OCI-LY1 (cell line): ENCODE results near the gene CHST11.

Experiments
- H2AFZ ChIP-seq: fragments of 200-600 bp; sonication (generic), shearing (Covaris generic); 2 replicates; pipeline ENCODE4 v1.6.0; 2014; ENCODE audit warnings: antibody characterized with exemption, mild to moderate bottlenecking, low read length
- H3F3A ChIP-seq: fragments of 200-600 bp; sonication (generic), shearing (Covaris generic); 2 replicates; pipeline ENCODE4 v1.6.0; 2014; ENCODE audit warnings: mild to moderate bottlenecking, antibody characterized with exemption, low read length, moderate library complexity; ENCODE audit not compliant: insufficient read depth
- H3K27ac ChIP-seq: fragments of 200-600 bp; sonication (generic); 2 replicates; pipeline ENCODE4 v1.5.1; 2014; ENCODE audit warnings: low read length, mixed run types, mild to moderate bottlenecking, low read depth; ENCODE audit not compliant: poor library complexity, severe bottlenecking
- H3K27me3 ChIP-seq: fragments of 200-600 bp; sonication (generic); 2 replicates; pipeline ENCODE4 v1.6.0; 2014; ENCODE audit warnings: antibody characterized with exemption, mild to moderate bottlenecking, low read length, moderate library complexity; ENCODE audit not compliant: insufficient read depth
- H3K36me3 ChIP-seq: fragments of 200-600 bp; sonication (generic); 2 replicates; pipeline ENCODE4 v1.6.1; 2014; ENCODE audit warnings: mild to moderate bottlenecking, antibody characterized with exemption, low read length, moderate library complexity, mixed read lengths; ENCODE audit not compliant: insufficient read depth
- H3K4me1 ChIP-seq: fragments of 200-600 bp; sonication (generic); 2 replicates; pipeline ENCODE4 v1.5.1; 2014; ENCODE audit warnings: mild to moderate bottlenecking, low read length, moderate library complexity; ENCODE audit not compliant: insufficient read depth, severe bottlenecking
- H3K4me2 ChIP-seq: fragments of 200-600 bp; sonication (generic), shearing (Covaris generic); 2 replicates; pipeline ENCODE4 v1.6.1; 2014; ENCODE audit warnings: low read length
- H3K4me3 ChIP-seq: fragments of 200-600 bp; sonication (generic); 2 replicates; pipeline ENCODE4 v1.5.1; 2014; ENCODE audit warnings: low read length, low read depth, mild to moderate bottlenecking, mixed read lengths; ENCODE audit not compliant: poor library complexity, severe bottlenecking
- H3K79me2 ChIP-seq: fragments of 200-600 bp; shearing (Covaris generic); 2 replicates; pipeline ENCODE4 v1.6.1; 2016; ENCODE audit warnings: mixed run types, low read length, mixed read lengths; ENCODE audit not compliant: insufficient read depth
- H3K9ac ChIP-seq: fragments of 200-600 bp; sonication (generic), shearing (Covaris generic); 2 replicates; pipeline ENCODE4 v1.6.1; 2014; ENCODE audit warnings: mild to moderate bottlenecking, low read length, mixed read lengths
- H3K9me2 ChIP-seq: fragments of 200-600 bp; sonication (generic), shearing (Covaris generic); 2 replicates; pipeline ENCODE4 v1.6.1; 2014; ENCODE audit warnings: low read depth, mild to moderate bottlenecking, low read length, mixed read lengths
- H3K9me3 ChIP-seq: fragments of 200-600 bp; shearing (Covaris generic); 2 replicates; pipeline ENCODE4 v1.6.1; 2014; ENCODE audit warnings: low read length, mixed read lengths
- H4K20me1 ChIP-seq: fragments of 200-600 bp; sonication (generic), shearing (Covaris generic); 2 replicates; pipeline ENCODE4 v1.6.0; 2016; ENCODE audit warnings: mild to moderate bottlenecking, low read length; ENCODE audit not compliant: insufficient read depth
- EZH2 ChIP-seq: fragments of 200-600 bp; sonication (generic), shearing (Covaris generic); IDR thresholded peaks from 2 replicates; pipeline ENCODE4 v1.8.0; 2017; ENCODE audit warnings: borderline replicate concordance, mixed run types, mild to moderate bottlenecking, antibody characterized with exemption, low read length, moderate library complexity, mixed read lengths
- TF ChIP-seq, protein P1 (sequence below): fragments of 200-600 bp; sonication (generic), shearing (Covaris generic); IDR thresholded peaks from 2 replicates; pipeline ENCODE4 v1.5.1; 2017; ENCODE audit warnings: mild to moderate bottlenecking, antibody characterized with exemption, low read length, moderate library complexity, mixed read lengths

CHST11 gene

DNA sequence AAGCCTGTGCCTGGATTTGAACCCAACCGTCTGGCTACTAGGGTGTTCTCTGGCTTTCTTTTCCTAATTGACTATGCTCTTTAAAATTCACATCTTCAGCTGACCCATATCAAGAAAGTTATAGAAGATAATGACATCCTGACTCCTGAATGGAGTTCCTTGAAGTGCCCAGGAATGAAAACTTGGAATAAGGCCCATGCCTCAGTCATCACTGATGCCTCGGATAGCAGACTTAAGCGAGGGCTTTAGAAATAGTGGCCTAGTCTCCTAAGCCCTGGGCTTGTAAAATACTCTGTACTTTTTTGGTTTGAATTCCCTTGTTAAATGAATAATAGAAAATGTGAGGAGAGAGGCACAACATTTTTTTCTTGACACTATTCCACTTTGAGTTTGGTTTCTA is 39.0 kb downstream of the CHST11 start:
- Histone ChIP-seq H4K20me1 (no peaks in the 10 kb centered on the region), H3K4me3 (no peak overlapping the region), H3F3A (no peaks in the 10 kb centered on the region), H3K9me3 (no peaks in the 10 kb centered on the region), H3K9ac (no peak overlapping the region), H3K4me2 (no peak overlapping the region), H3K4me1 (peaks cover 42% of the 10 kb centered on the region), H3K9me2 (no peaks in the 10 kb centered on the region), H3K27me3 (no peaks in the 10 kb centered on the region), H2AFZ (no peak overlapping the region), H3K79me2 (no peaks in the 10 kb centered on the region), H3K27ac (no peak overlapping the region), H3K36me3 (no peaks in the 10 kb centered on the region)
- no peak for TF ChIP-seq EZH2

DNA sequence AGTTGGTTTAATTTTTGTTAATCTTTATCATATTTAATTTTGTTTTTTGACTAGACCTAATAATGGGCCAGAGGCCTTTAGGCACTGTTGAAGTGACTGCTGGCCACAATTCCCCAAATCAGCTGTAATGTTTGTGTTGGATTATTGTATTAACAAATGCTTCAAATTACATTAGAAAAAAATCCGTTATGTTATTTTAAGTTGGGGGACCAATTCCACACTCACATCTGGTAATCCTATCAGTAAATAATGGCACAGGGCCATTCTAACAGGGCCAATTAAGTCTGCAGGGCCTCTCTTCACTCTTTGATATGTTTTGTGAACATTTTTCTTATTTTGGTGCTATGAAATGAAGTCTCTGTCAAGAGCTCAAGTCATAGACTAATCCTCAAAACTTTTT is 39.6 kb downstream of the CHST11 start:
- H3K9me2 ChIP-seq, result no peaks in the 10 kb centered on the region
- no peaks in the 10 kb centered on the region for H3F3A ChIP-seq
- H2AFZ ChIP-seq, result no peak overlapping the region
- no peaks in the 10 kb centered on the region for H4K20me1 ChIP-seq
- H3K79me2 ChIP-seq, result no peaks in the 10 kb centered on the region
- no peak overlapping the region for H3K4me3 ChIP-seq
- H3K9ac ChIP-seq, result no peak overlapping the region
- H3K36me3 ChIP-seq, result no peaks in the 10 kb centered on the region
- no peaks in the 10 kb centered on the region for H3K27me3 ChIP-seq
- peaks cover 38% of the 10 kb centered on the region for H3K4me1 ChIP-seq
- no peak for TF ChIP-seq EZH2
- TF ChIP-seq, protein P1, sequence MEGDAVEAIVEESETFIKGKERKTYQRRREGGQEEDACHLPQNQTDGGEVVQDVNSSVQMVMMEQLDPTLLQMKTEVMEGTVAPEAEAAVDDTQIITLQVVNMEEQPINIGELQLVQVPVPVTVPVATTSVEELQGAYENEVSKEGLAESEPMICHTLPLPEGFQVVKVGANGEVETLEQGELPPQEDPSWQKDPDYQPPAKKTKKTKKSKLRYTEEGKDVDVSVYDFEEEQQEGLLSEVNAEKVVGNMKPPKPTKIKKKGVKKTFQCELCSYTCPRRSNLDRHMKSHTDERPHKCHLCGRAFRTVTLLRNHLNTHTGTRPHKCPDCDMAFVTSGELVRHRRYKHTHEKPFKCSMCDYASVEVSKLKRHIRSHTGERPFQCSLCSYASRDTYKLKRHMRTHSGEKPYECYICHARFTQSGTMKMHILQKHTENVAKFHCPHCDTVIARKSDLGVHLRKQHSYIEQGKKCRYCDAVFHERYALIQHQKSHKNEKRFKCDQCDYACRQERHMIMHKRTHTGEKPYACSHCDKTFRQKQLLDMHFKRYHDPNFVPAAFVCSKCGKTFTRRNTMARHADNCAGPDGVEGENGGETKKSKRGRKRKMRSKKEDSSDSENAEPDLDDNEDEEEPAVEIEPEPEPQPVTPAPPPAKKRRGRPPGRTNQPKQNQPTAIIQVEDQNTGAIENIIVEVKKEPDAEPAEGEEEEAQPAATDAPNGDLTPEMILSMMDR, result no peak
- no peaks in the 10 kb centered on the region for H3K9me3 ChIP-seq
- no peak overlapping the region for H3K27ac ChIP-seq
- no peak overlapping the region for H3K4me2 ChIP-seq

DNA sequence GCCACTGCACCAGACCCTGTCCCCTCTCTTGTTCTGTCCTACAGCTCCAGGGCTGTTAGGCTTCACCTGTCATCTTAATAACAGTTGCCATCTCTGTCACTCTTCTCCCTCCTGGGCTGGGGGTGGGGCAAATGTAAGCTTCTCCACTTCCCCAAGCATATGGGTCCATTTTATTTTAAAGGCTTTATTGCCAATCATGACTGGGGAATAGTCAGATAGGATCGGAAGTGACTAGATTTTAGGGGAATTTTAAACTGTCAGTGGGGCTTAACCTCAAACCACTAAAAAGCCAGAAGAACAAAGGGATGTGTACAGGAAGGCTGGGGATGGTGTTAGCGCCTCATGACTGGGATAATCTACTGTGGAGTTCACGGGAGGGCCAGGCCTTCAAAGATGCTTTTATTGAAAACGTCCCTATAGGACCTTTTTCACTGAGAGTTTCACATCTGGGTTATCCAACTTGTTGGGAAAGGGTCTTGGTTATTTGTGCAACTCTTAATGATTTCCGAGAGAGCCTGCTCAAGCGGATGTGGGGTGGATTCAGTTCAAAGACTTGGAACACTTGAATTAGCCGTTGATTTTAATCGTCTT is 41.6 kb downstream of the CHST11 start:
- no peaks in the 10 kb centered on the region for H3K27me3 ChIP-seq
- H2AFZ ChIP-seq, result no peak overlapping the region
- H3K4me1 ChIP-seq, result peaks cover 42% of the 10 kb centered on the region
- no peak overlapping the region for H3K9ac ChIP-seq
- no peaks in the 10 kb centered on the region for H3K36me3 ChIP-seq
- TF ChIP-seq EZH2, result no peak
- TF ChIP-seq, protein P1, result no peak
- H3K4me3 ChIP-seq, result no peak overlapping the region
- H3K4me2 ChIP-seq, result no peak overlapping the region
- no peaks in the 10 kb centered on the region for H4K20me1 ChIP-seq
- H3K27ac ChIP-seq, result no peak overlapping the region
- H3K9me3 ChIP-seq, result no peaks in the 10 kb centered on the region
- no peaks in the 10 kb centered on the region for H3K79me2 ChIP-seq
- no peaks in the 10 kb centered on the region for H3K9me2 ChIP-seq
- no peaks in the 10 kb centered on the region for H3F3A ChIP-seq

DNA sequence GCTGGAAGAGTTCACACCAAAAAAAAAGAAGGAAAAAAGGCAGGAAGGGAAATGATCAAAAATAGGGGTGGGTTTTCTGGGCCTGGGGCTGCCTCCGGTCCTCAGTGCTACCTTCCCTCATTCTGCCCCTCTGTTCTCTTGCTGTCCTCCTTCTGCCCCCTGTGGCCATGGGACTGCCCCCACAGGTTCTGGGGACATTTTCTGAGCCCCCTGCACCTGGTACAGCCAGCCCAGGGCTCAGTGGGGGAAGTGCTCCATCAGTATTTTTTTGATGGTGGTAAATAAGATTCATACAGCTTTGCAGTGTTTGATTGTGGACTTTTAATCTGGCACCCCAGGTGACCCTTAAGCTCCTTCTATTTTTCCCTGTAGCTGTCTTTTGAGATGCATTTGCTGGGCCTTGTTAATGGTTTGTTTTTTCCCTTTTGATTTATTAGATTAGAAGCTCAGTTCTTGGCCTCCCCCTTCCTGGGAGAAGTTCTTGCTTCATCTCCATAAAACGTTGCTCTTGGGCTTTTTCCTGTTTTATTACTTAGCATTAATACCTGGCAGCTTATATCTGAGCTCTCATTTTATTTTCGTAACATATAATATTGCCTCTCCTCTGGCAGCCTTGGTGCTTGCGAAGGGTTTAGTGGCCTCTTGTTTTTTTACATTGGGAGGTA is 43.1 kb downstream of the CHST11 start:
- no peaks in the 10 kb centered on the region for H3K36me3 ChIP-seq
- H3K79me2 ChIP-seq, result no peaks in the 10 kb centered on the region
- H3K9me3 ChIP-seq, result no peaks in the 10 kb centered on the region

More for the DNA sequence above, 43.1 kb downstream of the CHST11 start:
- H3K4me2 ChIP-seq, result no peak overlapping the region
- TF ChIP-seq, protein P1, result no peak
- TF ChIP-seq EZH2, result no peak
- H3K4me1 ChIP-seq, result peaks cover 42% of the 10 kb centered on the region
- H3K27ac ChIP-seq, result no peak overlapping the region
- no peak overlapping the region for H2AFZ ChIP-seq
- H3K9ac ChIP-seq, result no peak overlapping the region
- H3K9me2 ChIP-seq, result no peaks in the 10 kb centered on the region
- no peaks in the 10 kb centered on the region for H3F3A ChIP-seq
- no peaks in the 10 kb centered on the region for H4K20me1 ChIP-seq
- H3K27me3 ChIP-seq, result no peaks in the 10 kb centered on the region
- H3K4me3 ChIP-seq, result no peak overlapping the region
